ENCODE data around the gene KRTAP4-11.
"Not testable (repeated sequence)": the region's sequence is repeated elsewhere in the genome, so short reads cannot be mapped to it uniquely, and the experiment has no call there.

DNA sequence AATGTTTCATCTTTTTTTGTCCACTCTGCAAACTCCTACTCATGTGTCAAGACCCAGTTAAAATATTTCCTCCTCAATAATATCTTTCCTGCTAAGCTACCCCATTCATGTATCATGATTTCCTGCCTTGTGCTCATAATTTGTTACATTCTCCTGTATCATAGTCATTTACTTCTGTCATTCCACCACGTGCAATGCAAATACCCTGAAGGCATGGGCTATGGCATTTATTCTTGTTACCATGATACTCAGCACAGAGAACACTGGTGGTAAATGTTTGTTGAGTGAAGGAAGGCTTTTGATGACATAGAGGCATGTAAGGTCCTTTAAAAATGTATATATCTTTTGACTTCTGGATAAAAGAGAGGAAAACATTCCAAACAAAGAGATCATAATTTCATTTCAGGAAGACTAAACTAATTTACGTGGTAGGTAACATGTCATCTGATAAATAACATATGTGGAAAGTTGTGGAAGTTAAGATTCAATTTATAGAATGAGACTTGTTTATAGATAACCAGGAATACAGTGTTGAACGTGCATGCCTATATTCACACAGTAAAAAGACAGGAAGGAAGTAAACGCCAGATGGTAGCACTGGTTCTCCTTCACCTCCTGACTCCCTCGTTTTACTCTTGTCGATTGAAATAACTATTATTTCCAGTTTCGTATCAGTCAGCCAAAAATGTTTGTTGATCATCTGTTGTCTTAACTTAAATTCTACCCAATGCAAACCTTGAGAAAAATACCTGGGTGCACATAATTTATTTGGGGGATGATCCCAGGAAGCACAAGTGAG is 18.3 kb downstream of the KRTAP4-11 start:
- TF ChIP-seq CTCF, EZH2, EZH2phosphoT487 (IDR thresholded peaks at IDR 0.05): not testable (repeated sequence)
